Measurements from ENCODE around the gene CHERP. TPM values are rescaled to one million over a fixed set of nuclear protein-coding genes. Genes with fewer than 3 reads are reported as not detected.
"Not testable (repeated sequence)": the region's sequence is repeated elsewhere in the genome, so short reads cannot be mapped to it uniquely, and the experiment has no call there.

Gene CHERP
- total RNA-seq, 4 donors from 2014 or later = 11.4 to 26.4 (median 22.4) TPM

DNA sequence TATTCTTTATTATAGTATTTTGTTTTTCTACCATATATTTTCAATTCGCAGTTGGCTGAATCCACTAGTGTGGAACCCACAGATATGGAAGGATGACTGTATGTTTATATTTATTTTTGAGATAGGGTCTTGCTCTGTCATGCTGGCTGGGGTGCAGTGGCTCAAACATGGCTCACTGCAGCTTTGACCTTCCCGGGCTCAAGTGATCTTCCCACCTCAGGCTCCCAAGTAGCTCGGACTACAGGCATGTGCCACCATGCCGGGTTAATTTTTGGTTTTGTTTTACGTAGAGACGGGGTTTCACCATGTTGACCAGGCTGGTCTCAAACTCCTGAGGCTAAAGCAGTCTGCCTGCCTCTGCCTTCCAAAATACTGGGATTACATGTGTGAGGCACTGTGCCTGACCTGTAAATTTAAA, 20.4 kb upstream of the CHERP start:
- Histone ChIP-seq H3K36me3 (peaks cover 0 to 94% (median 0%) of the 10 kb centered on the region in 3 donors), H3K4me3 (no peak overlapping the region), H3K4me1 (peaks cover 0 to 6% (median 0%) of the 10 kb centered on the region in 4 donors), H3K27me3 (no peaks in the 10 kb centered on the region), H3K27ac (no peak overlapping the region), H3K9me3 (no peaks in the 10 kb centered on the region)
- TF ChIP-seq, protein P1, sequence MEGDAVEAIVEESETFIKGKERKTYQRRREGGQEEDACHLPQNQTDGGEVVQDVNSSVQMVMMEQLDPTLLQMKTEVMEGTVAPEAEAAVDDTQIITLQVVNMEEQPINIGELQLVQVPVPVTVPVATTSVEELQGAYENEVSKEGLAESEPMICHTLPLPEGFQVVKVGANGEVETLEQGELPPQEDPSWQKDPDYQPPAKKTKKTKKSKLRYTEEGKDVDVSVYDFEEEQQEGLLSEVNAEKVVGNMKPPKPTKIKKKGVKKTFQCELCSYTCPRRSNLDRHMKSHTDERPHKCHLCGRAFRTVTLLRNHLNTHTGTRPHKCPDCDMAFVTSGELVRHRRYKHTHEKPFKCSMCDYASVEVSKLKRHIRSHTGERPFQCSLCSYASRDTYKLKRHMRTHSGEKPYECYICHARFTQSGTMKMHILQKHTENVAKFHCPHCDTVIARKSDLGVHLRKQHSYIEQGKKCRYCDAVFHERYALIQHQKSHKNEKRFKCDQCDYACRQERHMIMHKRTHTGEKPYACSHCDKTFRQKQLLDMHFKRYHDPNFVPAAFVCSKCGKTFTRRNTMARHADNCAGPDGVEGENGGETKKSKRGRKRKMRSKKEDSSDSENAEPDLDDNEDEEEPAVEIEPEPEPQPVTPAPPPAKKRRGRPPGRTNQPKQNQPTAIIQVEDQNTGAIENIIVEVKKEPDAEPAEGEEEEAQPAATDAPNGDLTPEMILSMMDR (IDR thresholded peaks at IDR 0.05) = no peak
- TF ChIP-seq POLR2A (IDR thresholded peaks at IDR 0.05) = no peak
- no peak for DNase-seq

DNA sequence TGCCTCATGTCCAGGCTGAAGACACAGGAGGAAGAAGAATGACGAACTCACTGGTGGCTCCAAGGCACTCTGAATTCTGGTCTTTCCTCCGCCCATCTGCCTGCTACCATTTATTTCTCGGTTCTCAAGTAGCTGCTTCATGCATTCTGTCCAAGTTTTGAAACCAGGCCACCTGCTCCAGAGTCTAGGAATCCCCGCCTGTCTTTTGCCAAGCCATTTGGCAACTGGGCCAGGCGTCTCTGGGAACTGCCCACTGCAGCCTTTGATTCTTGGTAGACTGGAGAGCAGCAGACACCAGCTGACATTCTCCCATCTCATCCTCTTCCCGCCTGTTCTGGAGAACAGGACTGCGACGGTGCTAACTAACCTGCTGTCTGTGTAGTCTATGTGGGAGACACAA, 19.1 kb upstream of the CHERP start:
- no peak for TF ChIP-seq POLR2A (IDR thresholded peaks at IDR 0.05)
- TF ChIP-seq, protein P1 (IDR thresholded peaks at IDR 0.05) = no peak
- Histone ChIP-seq H3K27me3 (no peaks in the 10 kb centered on the region), H3K9me3 (no peaks in the 10 kb centered on the region), H3K4me3 (no peak overlapping the region), H3K27ac (no peak overlapping the region), H3K4me1 (peaks cover 0 to 6% (median 0%) of the 10 kb centered on the region in 4 donors), H3K36me3 (peaks cover 0 to 89% (median 0%) of the 10 kb centered on the region in 3 donors)
- DNase-seq = no peak

DNA sequence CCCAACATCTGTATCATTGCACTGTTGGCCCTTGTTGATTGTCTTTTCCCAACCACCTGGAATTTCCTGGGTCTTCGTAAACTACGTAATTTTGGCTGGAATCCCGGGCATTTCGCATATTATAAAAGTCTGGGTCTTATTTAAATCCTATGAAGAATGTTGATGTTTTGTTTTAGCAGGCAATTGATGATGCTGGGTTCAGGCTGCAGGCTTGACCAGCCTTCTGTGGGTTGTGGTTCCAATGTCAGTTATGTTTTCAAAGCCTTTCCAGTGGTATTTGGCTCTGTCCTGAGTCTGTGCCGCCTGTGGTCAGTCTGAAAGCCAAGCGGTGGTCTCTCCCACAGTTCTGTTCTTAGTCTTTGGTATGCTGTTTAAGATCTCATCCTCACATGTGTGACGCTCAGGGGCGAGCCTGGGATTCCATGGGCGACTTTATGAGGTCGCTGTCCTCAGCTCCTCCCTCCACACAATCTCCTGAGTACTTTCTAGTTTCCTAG, 17.6 kb upstream of the CHERP start:
- H3K27ac ChIP-seq = no peak overlapping the region
- no peak for DNase-seq
- H3K9me3 ChIP-seq = no peaks in the 10 kb centered on the region
- no peak for TF ChIP-seq POLR2A (IDR thresholded peaks at IDR 0.05)
- TF ChIP-seq, protein P1 (IDR thresholded peaks at IDR 0.05) = no peak
- H3K4me1 ChIP-seq = no peaks in the 10 kb centered on the region
- H3K27me3 ChIP-seq = no peaks in the 10 kb centered on the region
- H3K36me3 ChIP-seq = peaks cover 0 to 88% (median 0%) of the 10 kb centered on the region in 3 donors
- H3K4me3 ChIP-seq = no peak overlapping the region

DNA sequence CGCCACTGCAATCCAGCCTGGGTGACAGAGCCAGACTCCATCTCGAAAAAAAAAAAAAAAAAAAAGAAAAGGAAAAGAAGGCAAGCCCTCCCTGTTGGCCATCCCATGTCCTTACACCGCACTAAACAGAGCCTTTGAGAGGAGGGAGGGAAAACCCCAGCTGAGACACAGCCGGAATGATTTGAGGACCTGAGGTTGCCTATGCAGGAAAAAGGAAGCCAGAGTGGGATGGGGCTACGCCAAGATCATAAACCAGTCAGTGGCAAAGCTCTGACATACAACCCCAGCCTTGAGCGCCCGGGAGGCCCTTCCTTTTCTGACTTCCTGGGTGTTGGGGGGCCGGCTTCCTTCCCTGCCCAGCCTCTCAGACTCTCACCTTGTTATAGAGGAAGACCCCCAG, 12.5 kb upstream of the CHERP start:
- Histone ChIP-seq H3K36me3 (peaks cover 0 to 70% (median 0%) of the 10 kb centered on the region in 3 donors), H3K4me3 (no peak overlapping the region), H3K4me1 (no peaks in the 10 kb centered on the region), H3K27me3 (no peaks in the 10 kb centered on the region), H3K9me3 (no peaks in the 10 kb centered on the region), H3K27ac (no peak overlapping the region)
- no peak for DNase-seq
- TF ChIP-seq POLR2A (IDR thresholded peaks at IDR 0.05) = no peak
- TF ChIP-seq, protein P1 (IDR thresholded peaks at IDR 0.05) = no peak

DNA sequence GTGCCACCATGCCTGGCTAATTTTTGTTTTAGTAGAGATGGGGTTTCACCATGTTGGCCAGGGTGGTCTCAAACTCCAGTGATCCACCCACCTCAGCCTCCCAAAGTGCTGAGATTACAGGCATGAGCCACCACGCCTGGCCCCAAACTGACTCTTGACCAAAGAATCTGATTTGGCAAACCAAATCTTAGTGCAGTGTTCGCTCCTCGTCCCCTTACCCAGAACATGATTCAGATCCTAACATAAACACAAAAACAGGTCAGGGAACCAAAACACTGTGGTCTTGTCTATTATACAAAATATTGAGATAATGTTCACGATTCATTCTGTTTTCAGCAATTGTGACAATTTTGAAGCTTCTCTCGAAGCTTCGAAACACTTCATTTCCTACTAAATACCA, 9.7 kb upstream of the CHERP start:
- peaks cover 0 to 45% (median 0%) of the 10 kb centered on the region in 3 donors for H3K36me3 ChIP-seq
- H3K27ac ChIP-seq, H3K4me3 ChIP-seq, DNase-seq, H3K4me1 ChIP-seq, H3K9me3 ChIP-seq, H3K27me3 ChIP-seq: not testable (repeated sequence)

DNA sequence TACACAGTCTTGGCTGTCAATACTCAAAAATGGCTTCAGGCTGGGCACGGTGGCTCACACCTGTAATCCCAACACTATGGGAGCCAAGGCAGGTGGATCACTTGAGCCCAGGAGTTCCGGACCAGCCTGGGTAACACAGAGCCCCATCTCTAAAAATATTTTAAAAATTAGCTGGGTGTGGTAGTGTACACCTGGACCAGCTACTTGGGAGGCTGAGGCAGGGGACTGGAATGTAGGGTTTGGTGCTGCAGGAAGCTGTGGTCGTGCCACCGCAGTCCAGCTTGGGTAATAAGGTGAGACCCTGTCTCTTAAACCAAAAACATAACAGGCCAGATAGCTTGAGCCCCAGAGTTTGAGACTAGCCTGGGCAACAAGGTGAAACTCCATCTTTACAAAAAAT, 6.7 kb upstream of the CHERP start:
- H3K9me3 ChIP-seq = no peaks in the 10 kb centered on the region
- no peak for DNase-seq
- no peaks in the 10 kb centered on the region for H3K27me3 ChIP-seq
- TF ChIP-seq, protein P1 (IDR thresholded peaks at IDR 0.05) = no peak
- TF ChIP-seq POLR2A (IDR thresholded peaks at IDR 0.05) = no peak
- H3K36me3 ChIP-seq = peaks cover 0 to 22% (median 0%) of the 10 kb centered on the region in 3 donors
- H3K4me1 ChIP-seq = peaks cover 0 to 4% (median 2%) of the 10 kb centered on the region in 4 donors
- no peak overlapping the region for H3K27ac ChIP-seq
- H3K4me3 ChIP-seq = no peak overlapping the region

All from Peyer's patch (tissue), 4 donors.